ENCODE results near the gene PGLYRP3. TPM values are rescaled to one million over a fixed set of nuclear protein-coding genes. Genes with fewer than 3 reads are reported as not detected.

PGLYRP3 gene
- total and polyA plus RNA-seq, 9 donors: not detected

DNA sequence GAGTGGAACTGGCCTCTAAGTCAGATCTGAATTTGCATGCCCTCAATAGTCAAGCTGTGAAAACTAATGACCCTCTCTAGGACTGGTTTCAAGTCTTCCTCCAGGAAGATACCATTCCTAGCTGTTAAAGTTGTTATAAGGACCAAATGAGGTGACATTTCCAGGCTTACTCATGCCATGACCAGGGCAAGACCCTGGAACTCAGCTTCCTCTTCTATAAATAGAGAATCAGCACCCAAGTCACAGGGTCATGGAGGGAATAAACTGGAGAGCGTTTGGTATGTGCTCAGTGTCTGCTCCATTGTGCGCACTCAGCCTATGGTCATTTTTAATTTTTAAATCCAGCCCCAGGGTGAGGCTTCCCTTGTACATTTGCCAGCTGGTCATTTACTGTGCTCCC is 47.4 kb upstream of the PGLYRP3 start:
- no peak for DNase-seq
- Histone ChIP-seq H3K4me3 (no peak overlapping the region), H3K9me3 (no peaks in the 10 kb centered on the region), H3K4me1 (ENCODE audit: insufficient read depth) (no peaks in the 10 kb centered on the region), H3K27me3 (no peaks in the 10 kb centered on the region), H3K36me3 (no peaks in the 10 kb centered on the region), H3K27ac (no peak overlapping the region)
- 88 to 93% (median 90%) methylated on average over 2 of the region's 2 CpGs for WGBS, 3 donors
- intact Hi-C loops (cut with DNase I): no loop called here
- TF ChIP-seq EP300 (IDR thresholded peaks at IDR 0.05): no peak
- TF ChIP-seq CTCF (IDR thresholded peaks at IDR 0.05): no peak
- TF ChIP-seq POLR2A (IDR thresholded peaks at IDR 0.05): no peak

DNA sequence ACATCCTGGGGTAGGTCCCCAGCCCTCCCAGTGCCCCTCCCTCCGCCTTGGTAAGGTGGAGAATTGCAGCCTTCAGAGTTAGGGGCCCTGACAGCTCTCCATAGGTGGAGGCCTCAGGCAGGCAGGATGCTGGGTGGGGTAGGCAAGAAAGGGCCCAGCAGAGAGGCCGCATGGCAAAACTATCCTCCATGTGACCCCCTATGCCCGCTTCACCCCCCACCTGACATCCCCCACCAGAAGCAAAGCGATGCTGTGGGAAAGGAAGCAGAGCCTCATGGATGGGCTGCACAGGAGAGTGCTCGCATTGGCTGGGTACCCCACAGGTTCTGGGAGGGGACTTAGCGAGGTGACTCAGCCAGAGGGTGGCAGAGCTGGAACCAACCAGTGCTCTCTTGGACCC is 46.5 kb upstream of the PGLYRP3 start:
- Histone ChIP-seq H3K27ac (no peak overlapping the region), H3K36me3 (no peaks in the 10 kb centered on the region), H3K4me1 (ENCODE audit: insufficient read depth) (no peaks in the 10 kb centered on the region), H3K4me3 (no peak overlapping the region), H3K27me3 (no peaks in the 10 kb centered on the region), H3K9me3 (no peaks in the 10 kb centered on the region)
- TF ChIP-seq POLR2A (IDR thresholded peaks at IDR 0.05) (no peak), EP300 (IDR thresholded peaks at IDR 0.05) (no peak), CTCF (IDR thresholded peaks at IDR 0.05) (no peak)
- intact Hi-C loops (cut with DNase I): loop anchor here in 3 of 4 donors (5.0 to 10.0 kb wide), 4 partner anchors 133 to 206 kb away; partner anchors contain the start of gene S100A2 (in 1 of the 3)
- DNase-seq: no peak
- WGBS, 3 donors: 95 to 98% (median 98%) methylated on average over 6 of the region's 6 CpGs

- intact Hi-C loops (cut with DNase I): loop anchor here in 3 of 4 donors (5.0 to 10.0 kb wide), 4 partner anchors 134 to 206 kb away; partner anchors contain the start of gene S100A2 (in 1 of the 3)
- Histone ChIP-seq H3K9me3 (no peaks in the 10 kb centered on the region), H3K36me3 (no peaks in the 10 kb centered on the region), H3K4me3 (no peak overlapping the region), H3K4me1 (ENCODE audit: insufficient read depth) (no peaks in the 10 kb centered on the region), H3K27ac (no peak overlapping the region), H3K27me3 (no peaks in the 10 kb centered on the region)
- DNase-seq: no peak
- TF ChIP-seq EP300 (IDR thresholded peaks at IDR 0.05) (no peak), CTCF (IDR thresholded peaks at IDR 0.05) (no peak), POLR2A (IDR thresholded peaks at IDR 0.05) (no peak)
- 93 to 96% (median 96%) methylated on average over 3 of the region's 3 CpGs for WGBS, 3 donors
Observed at GRCh38 chr1:153358691-153358975, 45.9 kb upstream of the PGLYRP3 start.

- H3K9me3 ChIP-seq: no peaks in the 10 kb centered on the region
- WGBS, 3 donors: 85 to 91% (median 88%) methylated on average over 11 of the region's 11 CpGs
- H3K4me1 ChIP-seq (ENCODE audit: insufficient read depth): no peaks in the 10 kb centered on the region
- intact Hi-C loops (cut with DNase I): loop anchor here in 3 of 4 donors (5.0 to 10.0 kb wide), 4 partner anchors 134 to 207 kb away; partner anchors contain the start of gene S100A2 (in 1 of the 3)
- TF ChIP-seq CTCF (IDR thresholded peaks at IDR 0.05) (no peak), EP300 (IDR thresholded peaks at IDR 0.05) (no peak), POLR2A (IDR thresholded peaks at IDR 0.05) (no peak)
- DNase-seq: no peak
- H3K36me3 ChIP-seq: no peaks in the 10 kb centered on the region
- no peak within 1 kb of the TSS for H3K4me3 ChIP-seq
- H3K27ac ChIP-seq: no peak within 1 kb of the TSS
- H3K27me3 ChIP-seq: no peaks in the 10 kb centered on the region
Observed at GRCh38 chr1:153357853-153358690, 45.3 kb upstream of the PGLYRP3 start, which contains the start of gene S100A9. Gene S100A9, plus strand, starts transcription at chr1:153357854. Its CDS starts 430 bp downstream, at chr1:153358284.

Measured in ovary (tissue), 9 donors.